Right lobe of liver (tissue), 6 donors: ENCODE results near the gene CYGB. TPM values are rescaled to one million over a fixed set of nuclear protein-coding genes. Genes with fewer than 3 reads are reported as not detected.

Experiments used
- ATAC-seq, 4 donors: fragments of 200-7000 bp; cut with Tn5 transposase; one replicate each; pipeline ENCODE4 v1.9.1; 2020; ENCODE audit warnings: mild to moderate bottlenecking in 4 of 4, moderate library complexity in 4 of 4
- DNase-seq, 3 donors: peaks; one replicate each; pipeline ENCODE4 v3.0.0-alpha.2; 2020
- H3K27ac ChIP-seq, 3 donors: fragments of 200-600 bp; one replicate each; pipeline ENCODE4 v1.8.0; 2022
- H3K27me3 ChIP-seq, 2 donors: fragments of 200-600 bp; one replicate each; pipeline ENCODE4 v1.8.0; 2022
- H3K36me3 ChIP-seq, 4 donors: fragments of 200-600 bp; sonication (generic) in 1 of 4; one replicate each; pipeline versions ENCODE4 v1.5.1 to v1.8.0; 2017 to 2022; ENCODE audit warnings: control low read depth in 1 of 4
- H3K4me1 ChIP-seq, 4 donors: fragments of 200-600 bp; sonication (generic) in 1 of 4; one replicate each; pipeline versions ENCODE4 v1.5.1 to v1.8.0; 2017 to 2022; ENCODE audit warnings: control low read depth in 1 of 4
- H3K4me3 ChIP-seq, 3 donors: fragments of 200-600 bp; one replicate each; pipeline ENCODE4 v1.8.0; 2022
- H3K9me3 ChIP-seq, 4 donors: fragments of 200-600 bp; sonication (generic) in 1 of 4; one replicate each; pipeline versions ENCODE4 v1.5.1 to v1.8.0; 2017 to 2022; ENCODE audit warnings: control low read depth in 1 of 4
- CTCF ChIP-seq, 4 donors: fragments of 200-600 bp in 3 of 4; fragments of 450-650 bp in 1 of 4; IDR thresholded peaks; one replicate each; pipeline versions ENCODE4 v1.5.1 to v1.8.0; 2016 to 2022; ENCODE audit warnings: antibody characterized with exemption in 4 of 4, mild to moderate bottlenecking in 2 of 4
- POLR2A ChIP-seq: fragments of 450-650 bp; IDR thresholded peaks from one replicate; pipeline ENCODE4 v1.6.1; 2017; ENCODE audit warnings: antibody characterized with exemption, mild to moderate bottlenecking
- WGBS: methylation state at CpG from one replicate; pipeline ENCODE4 v1.1.6; 2018; ENCODE audit warnings: low coverage, low lambda C conversion rate; ENCODE audit not compliant: insufficient coverage; ENCODE audit errors: missing lambda C conversion rate; 5-methylcytosine and 5-hydroxymethylcytosine counted together
- intact Hi-C, 2 donors: fragments of 100-400 bp; cut with DNase I; formaldehyde crosslinking; loops; one replicate each; pipeline versions ENCODE4 v1.11.2 to v1.14.1; 2022
- total RNA-seq, 6 experiments: library from RNA; depleted of rRNA in 2 of 6; stranded (reverse); fragments of >200 nt in 2 of 6; fragmentation: NEBNext Ultra II Directional in 3 of 6; extraction: Animal tissue kit (Norgen Biotek cat#: 25700) in 3 of 6; gene quantifications; one replicate each; pipeline versions ENCODE4 v1.1.0 to v1.2.4, GENCODE V29; 2016 to 2023
- donor health status: DM: no; HTN: yes; CAD: no.
- donor health status: DM: no; HTN: no; CAD: no.
- donor health status: DM: no; HTN: no; CAD: no.
- donor health status: DM: no; HTN: yes; CAD: no.
- donor health status: DM: no; HTN: yes; CAD: no.

CYGB gene
- total RNA-seq, 6 experiments from 2014 or later: 1.8 to 4.1 (median 3.1) TPM

GRCh38 chr17:76498876-76499251, 38.6 kb downstream of the CYGB start:
- no peak for TF ChIP-seq POLR2A
- TF ChIP-seq CTCF (IDR thresholded peaks at IDR 0.05): no peak
- H3K36me3 ChIP-seq: no peaks in the 10 kb centered on the region
- intact Hi-C loops: no loop called here
- no peak overlapping the region for H3K4me3 ChIP-seq
- DNase-seq: no peak
- no peaks in the 10 kb centered on the region for H3K27me3 ChIP-seq
- H3K4me1 ChIP-seq: peaks cover 0 to 36% (median 3%) of the 10 kb centered on the region in 4 donors
- 60% methylated on average over 1 of the region's 4 CpGs for WGBS
- no peak for ATAC-seq
- no peaks in the 10 kb centered on the region for H3K9me3 ChIP-seq
- H3K27ac ChIP-seq: peak overlapping the region in 2 of 3 donors; percentile 24 to 90

DNA sequence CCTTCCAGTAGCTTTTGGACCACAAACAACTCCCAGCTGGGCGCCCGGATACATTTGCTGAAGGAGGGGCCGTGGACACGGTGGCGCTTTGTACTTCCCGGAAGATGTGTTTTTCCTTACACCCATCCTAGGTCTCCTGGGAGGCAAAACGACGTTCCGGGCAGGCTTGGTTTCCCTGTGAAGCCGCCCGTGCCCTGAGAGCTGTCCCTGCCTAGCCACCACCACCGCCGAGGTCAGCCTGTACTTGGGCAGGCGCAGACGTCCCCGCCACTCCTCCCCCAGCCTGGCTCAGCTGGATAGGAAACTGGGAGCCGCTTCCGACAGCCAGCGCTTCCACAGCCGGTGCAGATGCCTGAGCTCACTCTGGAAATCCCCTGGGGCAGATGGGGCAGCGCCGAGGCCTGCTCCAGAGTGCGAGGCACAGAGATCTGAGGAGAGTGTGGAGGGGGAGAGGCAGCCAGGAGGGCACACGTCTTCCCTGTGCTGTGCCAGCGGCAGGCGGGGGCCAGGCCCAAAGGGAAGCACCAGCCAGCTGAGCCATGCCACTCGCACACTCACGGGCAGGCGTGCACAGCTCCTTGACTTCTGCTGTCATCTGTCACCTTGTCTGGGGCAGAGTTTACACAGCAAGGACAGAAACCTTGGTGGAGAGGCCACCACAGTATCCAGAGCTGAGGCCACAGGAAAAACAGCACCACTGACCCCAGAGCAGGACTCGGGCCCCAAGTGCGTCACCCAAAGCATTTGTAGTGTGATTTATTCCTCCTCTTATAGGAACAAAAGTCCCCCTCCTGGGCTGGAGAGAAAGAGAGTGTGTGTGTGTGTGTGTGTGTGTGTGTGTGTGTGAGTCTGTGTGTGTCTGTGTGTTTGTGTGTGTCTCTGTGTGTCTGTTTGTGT, 39.3 kb downstream of the CYGB start:
- peaks cover 0 to 36% (median 3%) of the 10 kb centered on the region in 4 donors for H3K4me1 ChIP-seq

GRCh38 chr17:76497699-76497978, 39.9 kb downstream of the CYGB start:
- Histone ChIP-seq H3K4me3 (peak overlapping the region in 2 of 3 donors; percentile 26 to 38), H3K27ac (peak overlapping the region; percentile 63 to 82 (median 78)), H3K36me3 (no peaks in the 10 kb centered on the region), H3K4me1 (peaks cover 0 to 36% (median 3%) of the 10 kb centered on the region in 4 donors), H3K27me3 (no peaks in the 10 kb centered on the region), H3K9me3 (no peaks in the 10 kb centered on the region)
- ATAC-seq: no peak
- no peak for TF ChIP-seq CTCF (IDR thresholded peaks at IDR 0.05)
- no peak for TF ChIP-seq POLR2A
- DNase-seq: no peak
- intact Hi-C loops: no loop called here
- 28% methylated on average over 2 of the region's 2 CpGs for WGBS

More for the DNA sequence above, 39.3 kb downstream of the CYGB start:
- H3K27me3 ChIP-seq: no peaks in the 10 kb centered on the region
- intact Hi-C loops: no loop called here
- peak overlapping the region in 2 of 3 donors; percentile 26 to 38 for H3K4me3 ChIP-seq
- H3K27ac ChIP-seq: peak overlapping the region; percentile 63 to 82 (median 78)
- no peaks in the 10 kb centered on the region for H3K9me3 ChIP-seq
- ATAC-seq (peak; percentile 67 to 77 (median 76)), DNase-seq (peak; percentile 83 to 90 (median 89))
- no peaks in the 10 kb centered on the region for H3K36me3 ChIP-seq
- TF ChIP-seq CTCF (IDR thresholded peaks at IDR 0.05) (no peak), POLR2A (peak; percentile 63)
- WGBS: 11% methylated on average over 22 of the region's 31 CpGs

DNA sequence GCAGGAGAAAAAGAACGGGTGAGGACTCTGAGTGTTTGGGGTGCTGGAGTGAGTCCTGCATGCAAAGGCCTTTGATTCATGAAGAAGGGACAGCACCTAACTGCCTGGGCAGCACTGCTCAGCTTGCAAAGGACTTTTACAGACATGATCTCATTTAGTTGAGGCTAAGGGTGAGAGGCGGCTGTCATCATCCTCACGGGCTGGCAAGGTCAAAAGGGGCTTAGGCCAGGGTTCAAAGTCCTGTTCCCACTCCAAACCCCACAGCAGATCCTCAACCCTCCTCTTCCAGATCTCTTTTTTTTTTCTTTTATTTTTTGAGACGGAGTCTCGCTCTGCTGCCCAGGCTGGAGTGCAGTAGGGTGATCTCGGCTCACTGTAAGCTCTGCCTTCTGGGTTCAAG, 41.0 kb downstream of the CYGB start:
- no peak for ATAC-seq

More for the DNA sequence above, 41.0 kb downstream of the CYGB start:
- Histone ChIP-seq H3K4me1 (peaks cover 0 to 29% (median 3%) of the 10 kb centered on the region in 4 donors), H3K36me3 (no peaks in the 10 kb centered on the region), H3K27me3 (no peaks in the 10 kb centered on the region), H3K9me3 (no peaks in the 10 kb centered on the region), H3K27ac (no peak overlapping the region), H3K4me3 (no peak overlapping the region)
- DNase-seq: no peak
- intact Hi-C loops: no loop called here
- WGBS: 62% methylated on average over 2 of the region's 6 CpGs
- TF ChIP-seq POLR2A (no peak), CTCF (IDR thresholded peaks at IDR 0.05) (no peak)
